Choroid plexus epithelial cell (primary cell): ENCODE results near the gene EBNA1BP2.

ENCODE experiments used
- DNase-seq: peaks from one replicate; pipeline ENCODE4 v3.0.0-alpha.2; 2010; ENCODE audit warnings: low read depth
- H3K4me3 ChIP-seq: 2 replicates; pipeline ENCODE4 v1.5.1; 2011; ENCODE audit warnings: low read depth, mild to moderate bottlenecking, control low read depth, low read length, moderate library complexity
- TF ChIP-seq, protein P1 (sequence below): conservative IDR thresholded peaks from 2 replicates; pipeline ENCODE4 v1.5.1; 2011; ENCODE audit warnings: low read depth, mild to moderate bottlenecking, control low read depth, inconsistent platforms, low read length, moderate library complexity

EBNA1BP2 gene

DNA sequence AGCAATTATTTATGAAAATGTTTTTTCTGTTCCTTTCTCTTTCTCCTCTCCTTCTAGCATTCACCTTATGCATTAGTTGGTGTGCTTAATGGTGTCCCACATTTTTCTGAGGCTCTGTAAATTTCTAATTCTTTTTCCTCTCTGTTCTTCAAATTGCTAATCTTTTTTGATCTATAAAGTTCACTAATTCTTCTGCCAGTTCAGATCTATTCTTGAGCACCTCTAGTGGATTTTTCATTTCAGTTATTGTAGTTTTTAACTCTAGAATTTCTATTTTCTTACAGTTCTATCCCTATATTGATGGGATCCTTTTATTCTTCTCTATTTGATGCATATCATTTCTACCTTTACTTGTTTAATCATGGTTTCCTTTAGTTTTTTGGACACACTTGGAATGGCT is 22.4 kb upstream of the EBNA1BP2 start:
- DNase-seq = no peak
- H3K4me3 ChIP-seq = no peak overlapping the region
- TF ChIP-seq, protein P1, sequence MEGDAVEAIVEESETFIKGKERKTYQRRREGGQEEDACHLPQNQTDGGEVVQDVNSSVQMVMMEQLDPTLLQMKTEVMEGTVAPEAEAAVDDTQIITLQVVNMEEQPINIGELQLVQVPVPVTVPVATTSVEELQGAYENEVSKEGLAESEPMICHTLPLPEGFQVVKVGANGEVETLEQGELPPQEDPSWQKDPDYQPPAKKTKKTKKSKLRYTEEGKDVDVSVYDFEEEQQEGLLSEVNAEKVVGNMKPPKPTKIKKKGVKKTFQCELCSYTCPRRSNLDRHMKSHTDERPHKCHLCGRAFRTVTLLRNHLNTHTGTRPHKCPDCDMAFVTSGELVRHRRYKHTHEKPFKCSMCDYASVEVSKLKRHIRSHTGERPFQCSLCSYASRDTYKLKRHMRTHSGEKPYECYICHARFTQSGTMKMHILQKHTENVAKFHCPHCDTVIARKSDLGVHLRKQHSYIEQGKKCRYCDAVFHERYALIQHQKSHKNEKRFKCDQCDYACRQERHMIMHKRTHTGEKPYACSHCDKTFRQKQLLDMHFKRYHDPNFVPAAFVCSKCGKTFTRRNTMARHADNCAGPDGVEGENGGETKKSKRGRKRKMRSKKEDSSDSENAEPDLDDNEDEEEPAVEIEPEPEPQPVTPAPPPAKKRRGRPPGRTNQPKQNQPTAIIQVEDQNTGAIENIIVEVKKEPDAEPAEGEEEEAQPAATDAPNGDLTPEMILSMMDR = no peak

- no peak for DNase-seq
- TF ChIP-seq, protein P1 = no peak
- no peak overlapping the region for H3K4me3 ChIP-seq
Measured at GRCh38 chr1:43188106-43188505, 16.0 kb upstream of the EBNA1BP2 start.

DNA sequence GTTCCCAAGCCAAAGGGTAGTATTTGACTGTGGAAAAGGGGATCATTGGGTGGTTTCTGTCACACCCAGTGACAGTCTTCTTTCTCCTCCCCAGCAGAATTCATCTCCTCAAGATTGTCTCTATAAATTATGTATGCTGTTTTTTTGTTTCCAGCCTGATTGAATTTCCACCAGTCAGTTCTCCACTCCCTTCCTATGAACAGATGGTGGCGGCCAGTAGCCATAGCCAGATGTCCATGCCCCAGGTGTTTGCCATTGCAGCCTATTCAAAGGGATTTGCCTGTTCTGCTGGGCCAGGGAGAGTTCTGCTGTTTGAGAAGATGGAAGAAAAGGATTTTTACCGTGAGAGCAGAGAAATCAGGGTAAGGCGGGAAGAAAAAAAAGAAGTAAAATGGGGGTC is 12.9 kb upstream of the EBNA1BP2 start:
- DNase-seq = no peak
- TF ChIP-seq, protein P1 = no peak
- H3K4me3 ChIP-seq = no peak overlapping the region

GRCh38 chr1:43184388-43184787 is 12.3 kb upstream of the EBNA1BP2 start:
- H3K4me3 ChIP-seq = no peak overlapping the region
- TF ChIP-seq, protein P1 = no peak

DNA sequence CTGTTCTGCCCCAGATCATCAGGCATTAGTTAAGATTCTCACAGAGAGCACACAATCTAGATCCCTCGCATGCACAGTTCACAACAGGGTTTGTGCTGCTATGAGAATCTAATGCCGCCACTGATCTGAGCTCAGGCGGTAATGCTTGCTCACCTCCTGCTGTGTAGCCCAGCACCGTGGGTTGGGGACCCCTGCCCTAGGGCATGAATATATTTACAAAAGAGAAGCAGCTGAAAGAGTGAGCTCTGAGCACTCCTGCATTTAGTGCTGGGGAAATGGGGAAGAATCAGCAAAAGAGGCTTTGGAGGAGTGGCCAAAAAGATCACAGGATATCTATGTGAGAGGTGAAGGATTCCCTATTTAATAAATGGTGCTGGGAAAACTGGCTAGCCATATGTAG is 5.6 kb upstream of the EBNA1BP2 start:
- DNase-seq = no peak
- H3K4me3 ChIP-seq = no peak overlapping the region
- TF ChIP-seq, protein P1 = no peak

More at GRCh38 chr1:43184388-43184787, 12.3 kb upstream of the EBNA1BP2 start:
- no peak for DNase-seq

- no peak overlapping the region for H3K4me3 ChIP-seq
- TF ChIP-seq, protein P1 = no peak
- no peak for DNase-seq
Measured at GRCh38 chr1:43174873-43175272, 2.8 kb upstream of the EBNA1BP2 start.

GRCh38 chr1:43172527-43172972 is 460 bp upstream of the EBNA1BP2 start:
- peak; percentile 93 for DNase-seq
- TF ChIP-seq, protein P1 = no peak
- H3K4me3 ChIP-seq = peak overlapping the region; percentile 95
